ENCODE results near the gene STARD10. TPM values are rescaled to one million over a fixed set of nuclear protein-coding genes. Genes with fewer than 3 reads are reported as not detected.

The STARD10 gene
- total RNA-seq, 1 experiment from 2014 or later = 58.4 TPM

DNA sequence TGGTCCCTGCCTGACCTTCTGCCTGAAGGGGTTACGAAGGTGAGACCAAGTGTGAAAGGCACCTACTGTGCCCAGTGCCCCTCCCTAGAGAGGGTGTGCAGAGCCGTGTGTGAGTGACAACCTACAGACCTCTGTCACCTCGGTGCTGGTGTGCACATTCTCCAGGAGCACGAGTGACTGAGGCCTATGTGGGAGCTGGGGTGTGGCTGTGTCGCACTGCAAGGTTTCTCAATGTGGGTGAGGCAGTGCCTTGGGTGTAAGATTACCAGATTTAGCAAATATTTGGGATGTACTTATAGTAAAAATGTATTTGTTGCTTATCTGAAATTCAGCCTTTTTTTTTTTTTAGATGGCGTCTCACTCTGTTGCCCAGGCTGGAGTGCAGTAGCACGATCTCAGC is 5.6 kb downstream of the STARD10 start:
- Histone ChIP-seq H2AFZ (ENCODE audit: low read depth, low read length, poor library complexity, severe bottlenecking) (no peak overlapping the region), H3K4me3 (replicated peaks in 1 of 2; ENCODE audit: low read depth in 1 of 2, low read length in 2 of 2) (no peak overlapping the region), H3K9me2 (ENCODE audit: insufficient read depth) (no peaks in the 10 kb centered on the region), H3K9ac (ENCODE audit: low read length) (no peak overlapping the region), H3K36me3 (ENCODE audit: control insufficient read depth in 1 of 2, insufficient read depth in 2 of 2, low read length in 2 of 2) (no peaks in the 10 kb centered on the region), H3K4me2 (ENCODE audit: low read length) (no peak overlapping the region), H3K9me3 (ENCODE audit: control insufficient read depth in 1 of 2, insufficient read depth in 1 of 2, low read depth in 1 of 2, low read length in 2 of 2) (no peaks in the 10 kb centered on the region), H3K27ac (ENCODE audit: low read depth, low read length) (no peak overlapping the region), H3K4me1 (ENCODE audit: control insufficient read depth in 1 of 2, insufficient read depth in 2 of 2, low read length in 2 of 2) (peaks cover 15 to 40% of the 10 kb centered on the region in 2 experiments), H4K20me1 (ENCODE audit: insufficient read depth) (no peaks in the 10 kb centered on the region), H3K27me3 (ENCODE audit: insufficient read depth, low read length) (no peaks in the 10 kb centered on the region), H3K79me2 (ENCODE audit: insufficient read depth, low read length) (no peaks in the 10 kb centered on the region)
- ChIA-PET CTCF (no interaction called here), RAD21 (ENCODE audit: low non-redundant PET in 1 of 2, low total read pairs in 2 of 2, uncharacterized antibody in 2 of 2, unreplicated experiment in 2 of 2) (no interaction called here), POLR2A (no interaction called here)
- intact Hi-C loops (cut with micrococcal nuclease) = no loop called here
- no peak for DNase-seq (ENCODE audit: low read depth, low spot score)
- no TSS peak for BruUV-seq (replicated peaks)
- no peak for TF ChIP-seq CBX3 (IDR thresholded peaks at IDR 0.05; ENCODE audit: low read depth)
- ATAC-seq = no peak

DNA sequence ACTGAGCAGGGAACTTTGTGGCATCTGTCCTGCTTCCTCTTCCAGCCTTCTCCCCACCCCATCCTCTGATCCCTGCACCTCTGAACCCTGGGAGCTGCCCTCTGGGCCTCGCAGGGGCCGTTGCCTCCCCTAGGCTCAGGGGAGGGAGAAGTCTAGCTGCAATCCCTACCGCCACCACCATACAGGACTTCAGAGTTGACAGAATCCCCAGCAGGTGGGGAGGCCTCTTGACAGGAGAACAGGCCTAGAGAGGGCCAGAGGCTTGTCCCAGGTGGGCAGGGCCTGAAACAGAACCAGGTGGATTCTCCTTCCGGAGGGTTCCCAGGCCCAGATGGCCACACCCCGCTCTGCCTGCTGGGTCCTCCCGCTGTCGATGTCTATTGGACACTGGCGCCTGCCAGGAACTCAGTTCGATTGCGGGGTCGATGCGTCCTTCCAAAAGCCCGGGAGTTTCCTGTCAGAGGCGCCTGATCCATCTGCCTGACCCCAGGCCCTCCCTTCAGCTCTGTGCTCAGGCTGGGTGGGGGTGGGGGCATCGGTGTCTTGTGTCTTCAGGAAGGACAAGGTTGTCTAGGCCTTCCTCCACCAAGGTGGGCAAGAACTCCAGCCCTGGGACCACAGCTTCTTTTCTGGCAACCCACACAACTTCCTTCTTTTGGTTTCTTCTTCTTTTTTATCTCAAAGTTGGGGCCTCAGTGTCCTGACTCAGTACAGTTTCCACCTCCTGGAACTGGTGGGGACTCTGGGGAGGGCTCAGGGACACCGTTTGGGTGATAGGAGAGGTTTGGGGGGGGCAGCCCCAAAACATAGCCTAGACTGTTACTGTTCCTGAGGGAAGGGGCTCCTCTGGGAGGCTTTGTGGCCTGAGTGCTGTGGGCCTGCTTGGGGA is 6.4 kb downstream of the STARD10 start:
- Histone ChIP-seq H4K20me1 (ENCODE audit: insufficient read depth) (no peaks in the 10 kb centered on the region), H3K9ac (ENCODE audit: low read length) (no peak overlapping the region), H3K4me2 (ENCODE audit: low read length) (no peak overlapping the region), H3K4me1 (ENCODE audit: control insufficient read depth in 1 of 2, insufficient read depth in 2 of 2, low read length in 2 of 2) (peaks cover 15 to 45% of the 10 kb centered on the region in 2 experiments), H3K27me3 (ENCODE audit: insufficient read depth, low read length) (no peaks in the 10 kb centered on the region), H3K79me2 (ENCODE audit: insufficient read depth, low read length) (no peaks in the 10 kb centered on the region), H3K27ac (ENCODE audit: low read depth, low read length) (no peak overlapping the region), H3K9me3 (ENCODE audit: control insufficient read depth in 1 of 2, insufficient read depth in 1 of 2, low read depth in 1 of 2, low read length in 2 of 2) (no peaks in the 10 kb centered on the region), H2AFZ (ENCODE audit: low read depth, low read length, poor library complexity, severe bottlenecking) (no peak overlapping the region), H3K4me3 (replicated peaks in 1 of 2; ENCODE audit: low read depth in 1 of 2, low read length in 2 of 2) (no peak overlapping the region), H3K9me2 (ENCODE audit: insufficient read depth) (no peaks in the 10 kb centered on the region), H3K36me3 (ENCODE audit: control insufficient read depth in 1 of 2, insufficient read depth in 2 of 2, low read length in 2 of 2) (no peaks in the 10 kb centered on the region)
- ATAC-seq = peak; percentile 65
- POLR2A ChIA-PET = no interaction called here
- CTCF ChIA-PET = no interaction called here
- RAD21 ChIA-PET (ENCODE audit: low non-redundant PET in 1 of 2, low total read pairs in 2 of 2, uncharacterized antibody in 2 of 2, unreplicated experiment in 2 of 2) = interaction anchor here (0.9 to 1.3 kb wide), 2 partner anchors 46 to 63 kb away, joined by 3 read pairs; no protein-coding TSS in a partner anchor
- no TSS peak for BruUV-seq (replicated peaks)
- no peak for DNase-seq (ENCODE audit: low read depth, low spot score)
- intact Hi-C loops (cut with micrococcal nuclease) = no loop called here
- TF ChIP-seq, protein P1, sequence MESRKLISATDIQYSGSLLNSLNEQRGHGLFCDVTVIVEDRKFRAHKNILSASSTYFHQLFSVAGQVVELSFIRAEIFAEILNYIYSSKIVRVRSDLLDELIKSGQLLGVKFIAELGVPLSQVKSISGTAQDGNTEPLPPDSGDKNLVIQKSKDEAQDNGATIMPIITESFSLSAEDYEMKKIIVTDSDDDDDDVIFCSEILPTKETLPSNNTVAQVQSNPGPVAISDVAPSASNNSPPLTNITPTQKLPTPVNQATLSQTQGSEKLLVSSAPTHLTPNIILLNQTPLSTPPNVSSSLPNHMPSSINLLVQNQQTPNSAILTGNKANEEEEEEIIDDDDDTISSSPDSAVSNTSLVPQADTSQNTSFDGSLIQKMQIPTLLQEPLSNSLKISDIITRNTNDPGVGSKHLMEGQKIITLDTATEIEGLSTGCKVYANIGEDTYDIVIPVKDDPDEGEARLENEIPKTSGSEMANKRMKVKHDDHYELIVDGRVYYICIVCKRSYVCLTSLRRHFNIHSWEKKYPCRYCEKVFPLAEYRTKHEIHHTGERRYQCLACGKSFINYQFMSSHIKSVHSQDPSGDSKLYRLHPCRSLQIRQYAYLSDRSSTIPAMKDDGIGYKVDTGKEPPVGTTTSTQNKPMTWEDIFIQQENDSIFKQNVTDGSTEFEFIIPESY (IDR thresholded peaks at IDR 0.05; ENCODE audit: extremely low read depth, insufficient replicate concordance, low read length) = no peak
- TF ChIP-seq JUND (IDR thresholded peaks at IDR 0.05) = no peak
- no peak for TF ChIP-seq ZNF274 (IDR thresholded peaks at IDR 0.05; ENCODE audit: low read depth, low read length)
- no peak for TF ChIP-seq SIN3A (IDR thresholded peaks at IDR 0.05; ENCODE audit: low read depth)
- TF ChIP-seq POLR2AphosphoS5 (IDR thresholded peaks at IDR 0.05; ENCODE audit: low read depth, low read length) = no peak
- no peak for TF ChIP-seq ELF1 (IDR thresholded peaks at IDR 0.05; ENCODE audit: borderline replicate concordance, low read depth)
- no peak for TF ChIP-seq SRF (IDR thresholded peaks at IDR 0.05; ENCODE audit: low read depth)
- no peak for TF ChIP-seq EZH2phosphoT487 (IDR thresholded peaks at IDR 0.05; ENCODE audit: borderline replicate concordance)
- TF ChIP-seq TCF7L2 (IDR thresholded peaks at IDR 0.05; ENCODE audit: borderline replicate concordance, extremely low read depth, insufficient read depth, insufficient read length) = no peak
- TF ChIP-seq, protein P2, sequence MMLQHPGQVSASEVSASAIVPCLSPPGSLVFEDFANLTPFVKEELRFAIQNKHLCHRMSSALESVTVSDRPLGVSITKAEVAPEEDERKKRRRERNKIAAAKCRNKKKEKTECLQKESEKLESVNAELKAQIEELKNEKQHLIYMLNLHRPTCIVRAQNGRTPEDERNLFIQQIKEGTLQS (IDR thresholded peaks at IDR 0.05) = no peak
- TF ChIP-seq ZFX (IDR thresholded peaks at IDR 0.05) = peak; percentile 27; the same call in 1 of the 2 replicates
- peak; percentile 26 for TF ChIP-seq POLR2A (IDR thresholded peaks at IDR 0.05; ENCODE audit: borderline replicate concordance, extremely low read depth, insufficient read depth, insufficient read length)
- TF ChIP-seq, protein P3, sequence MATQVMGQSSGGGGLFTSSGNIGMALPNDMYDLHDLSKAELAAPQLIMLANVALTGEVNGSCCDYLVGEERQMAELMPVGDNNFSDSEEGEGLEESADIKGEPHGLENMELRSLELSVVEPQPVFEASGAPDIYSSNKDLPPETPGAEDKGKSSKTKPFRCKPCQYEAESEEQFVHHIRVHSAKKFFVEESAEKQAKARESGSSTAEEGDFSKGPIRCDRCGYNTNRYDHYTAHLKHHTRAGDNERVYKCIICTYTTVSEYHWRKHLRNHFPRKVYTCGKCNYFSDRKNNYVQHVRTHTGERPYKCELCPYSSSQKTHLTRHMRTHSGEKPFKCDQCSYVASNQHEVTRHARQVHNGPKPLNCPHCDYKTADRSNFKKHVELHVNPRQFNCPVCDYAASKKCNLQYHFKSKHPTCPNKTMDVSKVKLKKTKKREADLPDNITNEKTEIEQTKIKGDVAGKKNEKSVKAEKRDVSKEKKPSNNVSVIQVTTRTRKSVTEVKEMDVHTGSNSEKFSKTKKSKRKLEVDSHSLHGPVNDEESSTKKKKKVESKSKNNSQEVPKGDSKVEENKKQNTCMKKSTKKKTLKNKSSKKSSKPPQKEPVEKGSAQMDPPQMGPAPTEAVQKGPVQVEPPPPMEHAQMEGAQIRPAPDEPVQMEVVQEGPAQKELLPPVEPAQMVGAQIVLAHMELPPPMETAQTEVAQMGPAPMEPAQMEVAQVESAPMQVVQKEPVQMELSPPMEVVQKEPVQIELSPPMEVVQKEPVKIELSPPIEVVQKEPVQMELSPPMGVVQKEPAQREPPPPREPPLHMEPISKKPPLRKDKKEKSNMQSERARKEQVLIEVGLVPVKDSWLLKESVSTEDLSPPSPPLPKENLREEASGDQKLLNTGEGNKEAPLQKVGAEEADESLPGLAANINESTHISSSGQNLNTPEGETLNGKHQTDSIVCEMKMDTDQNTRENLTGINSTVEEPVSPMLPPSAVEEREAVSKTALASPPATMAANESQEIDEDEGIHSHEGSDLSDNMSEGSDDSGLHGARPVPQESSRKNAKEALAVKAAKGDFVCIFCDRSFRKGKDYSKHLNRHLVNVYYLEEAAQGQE (IDR thresholded peaks at IDR 0.05; ENCODE audit: low read depth) = no peak
- no peak for TF ChIP-seq SP1 (IDR thresholded peaks at IDR 0.05; ENCODE audit: low read depth)

Measured in HCT116 (cell line).